DOHH2 (cell line): ENCODE measurements around the gene RHBDL3.

Experiments
- H3F3A ChIP-seq: fragments of 200-600 bp; sonication (generic), shearing (Covaris generic); 2 replicates; pipeline ENCODE4 v1.6.0; 2016; ENCODE audit warnings: antibody characterized with exemption, mild to moderate bottlenecking; ENCODE audit not compliant: control insufficient read depth, insufficient read depth
- H3K27ac ChIP-seq: fragments of 200-600 bp; sonication (generic); 2 replicates; pipeline ENCODE4 v1.5.1; 2014; ENCODE audit warnings: low read depth, mild to moderate bottlenecking, low read length, moderate library complexity
- H3K27me3 ChIP-seq: fragments of 200-600 bp; sonication (generic); 2 replicates; pipeline ENCODE4 v1.6.1; 2014; ENCODE audit warnings: mild to moderate bottlenecking, low read length, mixed read lengths; ENCODE audit not compliant: control insufficient read depth
- H3K36me3 ChIP-seq: fragments of 200-600 bp; sonication (generic); 2 replicates; pipeline ENCODE4 v1.6.1; 2014; ENCODE audit warnings: mild to moderate bottlenecking, low read length, moderate library complexity, mixed read lengths; ENCODE audit not compliant: control insufficient read depth
- H3K4me1 ChIP-seq: fragments of 200-600 bp; sonication (generic); 2 replicates; pipeline ENCODE4 v1.6.1; 2014; ENCODE audit warnings: mild to moderate bottlenecking, low read length, mixed read lengths; ENCODE audit not compliant: control insufficient read depth
- H3K4me2 ChIP-seq: fragments of 200-600 bp; sonication (generic); 2 replicates; pipeline ENCODE4 v1.6.0; 2014; ENCODE audit warnings: mild to moderate bottlenecking, low read length, moderate library complexity
- H3K4me3 ChIP-seq: fragments of 200-600 bp; sonication (generic); 2 replicates; pipeline ENCODE4 v1.5.1; 2014; ENCODE audit warnings: mild to moderate bottlenecking, low read length, mixed read lengths
- H3K79me2 ChIP-seq: fragments of 200-600 bp; sonication (generic); 2 replicates; pipeline ENCODE4 v1.6.1; 2014; ENCODE audit warnings: mild to moderate bottlenecking, low read length, mixed read lengths; ENCODE audit not compliant: control insufficient read depth
- H3K9me2 ChIP-seq: fragments of 200-600 bp; sonication (generic); replicated peaks from 2 replicates; pipeline ENCODE4 v1.6.1; 2014; ENCODE audit warnings: mild to moderate bottlenecking, low read length, mixed read lengths; ENCODE audit not compliant: control insufficient read depth
- H3K9me3 ChIP-seq: fragments of 200-600 bp; sonication (generic); 2 replicates; pipeline ENCODE4 v1.6.1; 2014; ENCODE audit warnings: antibody characterized with exemption, low read length, mixed read lengths; ENCODE audit not compliant: control insufficient read depth, insufficient read depth
- H4K20me1 ChIP-seq: fragments of 200-600 bp; sonication (generic); 2 replicates; pipeline ENCODE4 v1.6.0; 2014; ENCODE audit warnings: low read depth, mild to moderate bottlenecking, antibody characterized with exemption, low read length, moderate library complexity; ENCODE audit not compliant: control insufficient read depth, insufficient read depth
- CTCF ChIP-seq: fragments of 200-600 bp; sonication (generic); IDR thresholded peaks from one replicate; pipeline ENCODE4 v1.5.1; 2014; ENCODE audit warnings: antibody characterized with exemption, mild to moderate bottlenecking, low read depth, low read length; ENCODE audit not compliant: poor library complexity, severe bottlenecking
- EZH2phosphoT487 ChIP-seq: fragments of 200-600 bp; sonication (generic); IDR thresholded peaks from 2 replicates; pipeline ENCODE4 v1.6.1; 2017; ENCODE audit warnings: borderline replicate concordance, mild to moderate bottlenecking, antibody characterized with exemption, low read length, moderate library complexity, mixed read lengths

The RHBDL3 gene

DNA sequence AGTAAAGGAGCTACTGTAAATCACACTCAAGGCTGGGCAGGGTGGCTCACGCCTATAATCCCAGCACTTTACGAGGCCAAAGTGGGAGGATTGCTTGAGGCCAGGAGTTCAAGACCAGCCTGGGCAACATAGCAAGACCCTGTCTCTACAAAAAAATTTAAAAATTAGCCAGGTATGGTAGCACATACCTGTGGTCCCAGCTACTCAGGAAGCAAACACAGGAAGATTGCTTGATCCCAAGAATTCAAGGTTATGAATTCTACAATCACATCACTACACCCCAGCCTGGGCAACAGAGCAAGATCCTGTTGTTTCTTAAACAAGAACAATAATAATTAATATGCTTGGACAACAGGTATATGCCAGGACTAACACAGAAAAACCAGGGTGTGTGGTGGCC lies 13.2 kb downstream of the RHBDL3 start:
- Histone ChIP-seq H3K79me2 (no peaks in the 10 kb centered on the region), H3F3A (no peaks in the 10 kb centered on the region), H3K9me3 (no peaks in the 10 kb centered on the region), H3K4me2 (no peak overlapping the region), H3K27me3 (no peaks in the 10 kb centered on the region), H4K20me1 (no peaks in the 10 kb centered on the region), H3K27ac (no peak overlapping the region), H3K4me3 (no peak overlapping the region), H3K9me2 (no peaks in the 10 kb centered on the region), H3K36me3 (no peaks in the 10 kb centered on the region), H3K4me1 (peaks cover 19% of the 10 kb centered on the region)
- TF ChIP-seq CTCF = no peak
- TF ChIP-seq EZH2phosphoT487 = no peak

GRCh38 chr17:32279891-32280716 lies 14.5 kb downstream of the RHBDL3 start:
- no peaks in the 10 kb centered on the region for H3K36me3 ChIP-seq
- H3K27me3 ChIP-seq = no peaks in the 10 kb centered on the region
- no peak for TF ChIP-seq CTCF
- TF ChIP-seq EZH2phosphoT487 = no peak
- H3K4me2 ChIP-seq = no peak overlapping the region
- no peaks in the 10 kb centered on the region for H3K79me2 ChIP-seq
- peaks cover 32% of the 10 kb centered on the region for H3K4me1 ChIP-seq
- H3K9me3 ChIP-seq = no peaks in the 10 kb centered on the region
- no peak overlapping the region for H3K27ac ChIP-seq
- no peaks in the 10 kb centered on the region for H4K20me1 ChIP-seq
- no peak overlapping the region for H3K4me3 ChIP-seq
- no peaks in the 10 kb centered on the region for H3F3A ChIP-seq
- no peaks in the 10 kb centered on the region for H3K9me2 ChIP-seq

GRCh38 chr17:32281011-32281451 lies 15.4 kb downstream of the RHBDL3 start:
- Histone ChIP-seq H3K79me2 (no peaks in the 10 kb centered on the region), H3K4me1 (peaks cover 37% of the 10 kb centered on the region), H3K9me2 (no peaks in the 10 kb centered on the region), H3K9me3 (no peaks in the 10 kb centered on the region), H3K27me3 (no peaks in the 10 kb centered on the region), H3K4me2 (no peak overlapping the region), H3K36me3 (no peaks in the 10 kb centered on the region), H3K4me3 (no peak overlapping the region), H4K20me1 (no peaks in the 10 kb centered on the region), H3K27ac (no peak overlapping the region), H3F3A (no peaks in the 10 kb centered on the region)
- no peak for TF ChIP-seq CTCF
- TF ChIP-seq EZH2phosphoT487 = no peak
